Colon (tissue), 2 donors: ENCODE data around the gene ETFB.

Source experiments
- FAIRE-seq: peaks from 2 replicates; lab custom pipeline; 2012; peaks lifted over from hg19 to GRCh38; lab: Jason Lieb, UNC
- donor health status: control.
- donor health status: control.

Gene ETFB

DNA sequence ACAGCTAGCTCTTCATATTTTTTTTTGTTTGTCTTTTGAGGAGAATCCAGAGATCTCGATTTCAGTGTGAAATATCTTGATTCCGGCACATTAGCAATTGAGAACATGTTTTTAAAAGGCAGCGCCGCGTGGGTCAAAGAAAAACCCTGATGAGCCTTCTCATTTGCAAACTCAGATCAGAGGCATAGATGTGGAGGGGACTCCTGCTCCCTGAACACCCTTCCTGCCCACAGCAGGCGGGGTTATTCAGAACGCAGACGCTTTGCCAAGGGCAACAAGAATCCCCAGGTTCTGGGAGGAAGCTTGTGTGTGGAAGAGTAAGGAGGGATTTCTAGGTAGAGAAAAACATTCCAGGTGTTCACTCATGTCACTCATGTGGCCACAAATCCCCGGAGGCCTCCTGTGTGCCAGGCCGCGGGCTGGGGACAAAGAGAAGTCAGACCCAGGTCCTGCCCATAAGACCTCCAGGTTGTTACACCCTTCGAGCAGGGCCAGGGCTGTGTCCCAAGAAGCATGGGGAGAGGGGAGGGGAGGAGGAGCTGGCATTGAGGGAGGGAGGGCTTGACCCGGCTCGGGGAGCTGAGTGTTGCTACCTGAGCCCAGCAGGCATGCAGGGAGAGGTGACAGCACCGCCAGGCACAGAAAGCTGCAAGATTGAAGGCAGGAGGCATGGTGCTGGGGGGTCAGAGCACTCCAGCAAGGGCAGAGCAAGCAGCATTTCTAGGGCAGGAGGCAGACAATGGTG lies 70.6 kb downstream of the ETFB start:
- FAIRE-seq, result no peak
